ENCODE data around the gene LIFR. TPM values are rescaled to one million over a fixed set of nuclear protein-coding genes. Genes with fewer than 3 reads are reported as not detected.

The LIFR gene
- polyA plus RNA-seq, 1 of the 3 experiments (the other 2 are of a cell fraction), result 3.8 TPM

- 95% methylated on average over 1 of the region's 2 CpGs for WGBS (ENCODE audit: low lambda C conversion rate)
- no peaks in the 10 kb centered on the region for H3K36me3 ChIP-seq (replicated peaks in 1 of 2; ENCODE audit: control insufficient read depth in 1 of 2, insufficient read depth in 2 of 2, low read length in 1 of 2)
- TF ChIP-seq FOXM1 (IDR thresholded peaks at IDR 0.05; ENCODE audit: low read depth) (no peak), RCOR1 (IDR thresholded peaks at IDR 0.05; ENCODE audit: low read length) (no peak), SMC3 (IDR thresholded peaks at IDR 0.05; ENCODE audit: low read depth, low read length) (no peak), POLR2AphosphoS5 (IDR thresholded peaks at IDR 0.05; ENCODE audit: low read depth, low read length) (no peak), PBX3 (IDR thresholded peaks at IDR 0.05) (no peak), RFX5 (IDR thresholded peaks at IDR 0.05; ENCODE audit: low read length) (no peak), MAX (IDR thresholded peaks at IDR 0.05; ENCODE audit: low read depth) (no peak), TEAD4 (IDR thresholded peaks at IDR 0.05; ENCODE audit: borderline replicate concordance, insufficient read depth) (no peak), EP300 (IDR thresholded peaks at IDR 0.05; ENCODE audit: borderline replicate concordance in 1 of 2, low read depth in 1 of 2, low read length in 1 of 2) (no peak), GABPA (IDR thresholded peaks at IDR 0.05; ENCODE audit: low read depth) (no peak), REST (IDR thresholded peaks at IDR 0.05; ENCODE audit: low read depth, low read length) (no peak), CHD2 (IDR thresholded peaks at IDR 0.05; ENCODE audit: low read length, partially characterized antibody) (no peak), GATA2 (CRISPR knock-in tag; IDR thresholded peaks at IDR 0.05) (no peak)
- DNase-seq, result no peak
- no peak overlapping the region for H3K9ac ChIP-seq
- peaks cover 24% of the 10 kb centered on the region; the same call in 1 of the 2 replicates for H3K79me2 ChIP-seq (ENCODE audit: insufficient read depth)
- H3K27ac ChIP-seq (ENCODE audit: low read depth in 2 of 2, low read length in 1 of 2), result no peak overlapping the region
- H4K20me1 ChIP-seq (ENCODE audit: insufficient read depth), result 0 out of 2 replicates have a peak, but pooled peaks cover 4% of the 10 kb centered on the region
- no peaks in the 10 kb centered on the region for H3K27me3 ChIP-seq (ENCODE audit: insufficient read depth)
- H3F3A ChIP-seq (replicated peaks; ENCODE audit: insufficient read depth), result peaks cover 3% of the 10 kb centered on the region
- no peaks in the 10 kb centered on the region for H3K9me3 ChIP-seq
- no peak overlapping the region for H2AFZ ChIP-seq (ENCODE audit: low read depth)
- ChIA-PET POLR2A (no interaction called here), CTCF (interaction anchor here (2.6 kb wide), 1 partner anchor 105 kb away, joined by 14 read pairs; no protein-coding TSS in a partner anchor)
- no peak overlapping the region for H3K4me3 ChIP-seq (ENCODE audit: low read depth in 2 of 2, low read length in 1 of 2)
- no peak overlapping the region for H3K4me2 ChIP-seq
- peaks cover 0 to 14% of the 10 kb centered on the region in 2 experiments; a peak in 3 of 4 replicates for H3K4me1 ChIP-seq (ENCODE audit: control insufficient read depth in 1 of 2, insufficient read depth in 2 of 2, low read depth in 1 of 2, low read length in 1 of 2)
- H3K9me2 ChIP-seq, result no peaks in the 10 kb centered on the region
Observed at GRCh38 chr5:38546691-38547146, 9.7 kb downstream of the LIFR start.

Measured in SK-N-SH (cell line).